Neural cell (in vitro differentiated cells): ENCODE results near the gene SMAGP. TPM values are rescaled to one million over a fixed set of nuclear protein-coding genes. Genes with fewer than 3 reads are reported as not detected.
"Not testable (repeated sequence)": the region's sequence is repeated elsewhere in the genome, so short reads cannot be mapped to it uniquely, and the experiment has no call there.

Experiments used
- H2AFZ ChIP-seq: fragments of 200-600, 300-800 bp; sonication (generic), shearing (Covaris generic); 2 replicates; pipeline ENCODE4 v1.6.0; 2014; ENCODE audit warnings: low read depth, mild to moderate bottlenecking, antibody characterized with exemption, low read length, moderate library complexity
- H3F3A ChIP-seq: fragments of 200-600 bp; shearing (Covaris generic); 2 replicates; pipeline ENCODE4 v1.6.1; 2016; ENCODE audit warnings: mild to moderate bottlenecking, moderate library complexity, mixed read lengths, antibody characterized with exemption, low read length; ENCODE audit not compliant: insufficient read depth, poor library complexity, severe bottlenecking
- H3K27ac ChIP-seq: fragments of 200-600, 300-800 bp; sonication (generic), shearing (Covaris generic); 2 replicates; pipeline ENCODE4 v1.5.1; 2014; ENCODE audit warnings: mild to moderate bottlenecking, low read length, moderate library complexity
- H3K27me3 ChIP-seq: fragments of 300-800, 200-600 bp; sonication (generic), shearing (Covaris generic); 2 replicates; pipeline ENCODE4 v1.6.0; 2014; ENCODE audit warnings: mild to moderate bottlenecking, low read depth, low read length, moderate library complexity; ENCODE audit not compliant: insufficient read depth
- H3K36me3 ChIP-seq: fragments of 300-800, 200-600 bp; sonication (generic), shearing (Covaris generic); 2 replicates; pipeline ENCODE4 v1.5.1; 2014; ENCODE audit warnings: mild to moderate bottlenecking, antibody characterized with exemption, low read length, moderate library complexity; ENCODE audit not compliant: insufficient read depth
- H3K4me2 ChIP-seq: fragments of 300-800, 200-600 bp; sonication (generic), shearing (Covaris generic); 2 replicates; pipeline ENCODE4 v1.6.0; 2014; ENCODE audit warnings: mild to moderate bottlenecking, low read length
- H3K4me3 ChIP-seq: fragments of 300-800, 200-600 bp; sonication (generic), shearing (Covaris generic); 2 replicates; pipeline ENCODE4 v1.5.1; 2014; ENCODE audit warnings: mild to moderate bottlenecking, low read length, moderate library complexity
- H3K79me2 ChIP-seq: fragments of 200-600 bp; shearing (Covaris generic); replicated peaks from 2 replicates; pipeline ENCODE4 v1.6.0; 2014; ENCODE audit warnings: mild to moderate bottlenecking, low read length, moderate library complexity; ENCODE audit not compliant: insufficient read depth
- H3K9ac ChIP-seq: fragments of 300-800, 200-600 bp; sonication (generic), shearing (Covaris generic); 2 replicates; pipeline ENCODE4 v1.6.1; 2016; ENCODE audit warnings: mild to moderate bottlenecking, low read length, mixed read lengths
- H3K9me2 ChIP-seq: fragments of 200-600 bp; shearing (Covaris generic); 2 replicates; pipeline ENCODE4 v1.6.1; 2016; ENCODE audit warnings: mild to moderate bottlenecking, low read length, mixed read lengths; ENCODE audit not compliant: insufficient read depth
- H3K9me3 ChIP-seq: fragments of 200-600, 300-800 bp; sonication (generic), shearing (Covaris generic); 2 replicates; pipeline ENCODE4 v1.6.1; 2016; ENCODE audit warnings: mild to moderate bottlenecking, mixed run types, low read length, moderate library complexity, mixed read lengths
- H4K20me1 ChIP-seq: fragments of 200-600 bp; shearing (Covaris generic); 2 replicates; pipeline ENCODE4 v1.6.1; 2016; ENCODE audit warnings: mild to moderate bottlenecking, mixed run types; ENCODE audit not compliant: insufficient read depth
- EP300 ChIP-seq: fragments of 450-650 bp; conservative IDR thresholded peaks from 2 replicates; pipeline ENCODE4 v1.6.1; 2014; ENCODE audit warnings: antibody characterized with exemption, mild to moderate bottlenecking, moderate library complexity; ENCODE audit not compliant: poor library complexity, severe bottlenecking
- EZH2 ChIP-seq: fragments of 200-600, 300-800 bp; shearing (Covaris generic), sonication (generic); IDR thresholded peaks from 2 replicates; pipeline ENCODE4 v1.6.1; 2014; ENCODE audit warnings: antibody characterized with exemption, low read length, borderline replicate concordance, mild to moderate bottlenecking; ENCODE audit not compliant: insufficient read depth, poor library complexity, severe bottlenecking
- MXI1 ChIP-seq: fragments of 450-650 bp; conservative IDR thresholded peaks from 2 replicates; pipeline ENCODE4 v1.6.1; 2014; ENCODE audit warnings: antibody characterized with exemption, mild to moderate bottlenecking; ENCODE audit not compliant: poor library complexity, severe bottlenecking
- POLR2AphosphoS5 ChIP-seq: IDR thresholded peaks from 2 replicates; pipeline ENCODE4 v1.6.1; 2012
- RAD21 ChIP-seq: fragments of 450-650 bp; conservative IDR thresholded peaks from 2 replicates; pipeline ENCODE4 v1.6.1; 2014; ENCODE audit warnings: antibody characterized with exemption, mild to moderate bottlenecking, moderate library complexity
- REST ChIP-seq: IDR thresholded peaks from 2 replicates; pipeline ENCODE4 v1.6.1; 2012; ENCODE audit warnings: borderline replicate concordance
- SMC3 ChIP-seq: fragments of 450-650 bp; conservative IDR thresholded peaks from 2 replicates; pipeline ENCODE4 v1.6.1; 2014; ENCODE audit warnings: antibody characterized with exemption, mild to moderate bottlenecking, moderate library complexity; ENCODE audit not compliant: poor library complexity
- TAF1 ChIP-seq: IDR thresholded peaks from 2 replicates; pipeline ENCODE4 v1.6.1; 2012; ENCODE audit warnings: low read depth
- polyA plus RNA-seq: library from polyadenylated mRNA; depleted of rRNA; stranded (reverse); fragments of >200 nt; gene quantifications from 2 replicates; pipeline ENCODE4 v1.2.3, GENCODE V29; 2014
- TF ChIP-seq, protein P1 (sequence below): fragments of 450-650 bp; IDR thresholded peaks from 2 replicates; pipeline ENCODE4 v1.5.1; 2014; ENCODE audit warnings: antibody characterized with exemption, mild to moderate bottlenecking, moderate library complexity; ENCODE audit not compliant: poor library complexity, severe bottlenecking

Gene SMAGP
- polyA plus RNA-seq, 1 donor from 2014 or later, result not detected

GRCh38 chr12:51293696-51294095 is 23.5 kb upstream of the SMAGP start:
- Histone ChIP-seq H4K20me1 (no peaks in the 10 kb centered on the region), H3K4me2 (no peak overlapping the region), H3K9me2 (no peaks in the 10 kb centered on the region), H3K27ac (no peak overlapping the region), H3K27me3 (no peaks in the 10 kb centered on the region), H3K9ac (no peak overlapping the region), H3K36me3 (no peaks in the 10 kb centered on the region), H3K9me3 (no peaks in the 10 kb centered on the region), H3K4me3 (no peak overlapping the region), H2AFZ (no peak overlapping the region), H3K79me2 (no peaks in the 10 kb centered on the region), H3F3A (no peaks in the 10 kb centered on the region)
- TF ChIP-seq MXI1 (no peak), EP300 (no peak), SMC3 (no peak), REST (no peak), TAF1 (no peak), EZH2 (no peak), RAD21 (no peak), POLR2AphosphoS5 (no peak)
- TF ChIP-seq, protein P1, sequence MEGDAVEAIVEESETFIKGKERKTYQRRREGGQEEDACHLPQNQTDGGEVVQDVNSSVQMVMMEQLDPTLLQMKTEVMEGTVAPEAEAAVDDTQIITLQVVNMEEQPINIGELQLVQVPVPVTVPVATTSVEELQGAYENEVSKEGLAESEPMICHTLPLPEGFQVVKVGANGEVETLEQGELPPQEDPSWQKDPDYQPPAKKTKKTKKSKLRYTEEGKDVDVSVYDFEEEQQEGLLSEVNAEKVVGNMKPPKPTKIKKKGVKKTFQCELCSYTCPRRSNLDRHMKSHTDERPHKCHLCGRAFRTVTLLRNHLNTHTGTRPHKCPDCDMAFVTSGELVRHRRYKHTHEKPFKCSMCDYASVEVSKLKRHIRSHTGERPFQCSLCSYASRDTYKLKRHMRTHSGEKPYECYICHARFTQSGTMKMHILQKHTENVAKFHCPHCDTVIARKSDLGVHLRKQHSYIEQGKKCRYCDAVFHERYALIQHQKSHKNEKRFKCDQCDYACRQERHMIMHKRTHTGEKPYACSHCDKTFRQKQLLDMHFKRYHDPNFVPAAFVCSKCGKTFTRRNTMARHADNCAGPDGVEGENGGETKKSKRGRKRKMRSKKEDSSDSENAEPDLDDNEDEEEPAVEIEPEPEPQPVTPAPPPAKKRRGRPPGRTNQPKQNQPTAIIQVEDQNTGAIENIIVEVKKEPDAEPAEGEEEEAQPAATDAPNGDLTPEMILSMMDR, result no peak

DNA sequence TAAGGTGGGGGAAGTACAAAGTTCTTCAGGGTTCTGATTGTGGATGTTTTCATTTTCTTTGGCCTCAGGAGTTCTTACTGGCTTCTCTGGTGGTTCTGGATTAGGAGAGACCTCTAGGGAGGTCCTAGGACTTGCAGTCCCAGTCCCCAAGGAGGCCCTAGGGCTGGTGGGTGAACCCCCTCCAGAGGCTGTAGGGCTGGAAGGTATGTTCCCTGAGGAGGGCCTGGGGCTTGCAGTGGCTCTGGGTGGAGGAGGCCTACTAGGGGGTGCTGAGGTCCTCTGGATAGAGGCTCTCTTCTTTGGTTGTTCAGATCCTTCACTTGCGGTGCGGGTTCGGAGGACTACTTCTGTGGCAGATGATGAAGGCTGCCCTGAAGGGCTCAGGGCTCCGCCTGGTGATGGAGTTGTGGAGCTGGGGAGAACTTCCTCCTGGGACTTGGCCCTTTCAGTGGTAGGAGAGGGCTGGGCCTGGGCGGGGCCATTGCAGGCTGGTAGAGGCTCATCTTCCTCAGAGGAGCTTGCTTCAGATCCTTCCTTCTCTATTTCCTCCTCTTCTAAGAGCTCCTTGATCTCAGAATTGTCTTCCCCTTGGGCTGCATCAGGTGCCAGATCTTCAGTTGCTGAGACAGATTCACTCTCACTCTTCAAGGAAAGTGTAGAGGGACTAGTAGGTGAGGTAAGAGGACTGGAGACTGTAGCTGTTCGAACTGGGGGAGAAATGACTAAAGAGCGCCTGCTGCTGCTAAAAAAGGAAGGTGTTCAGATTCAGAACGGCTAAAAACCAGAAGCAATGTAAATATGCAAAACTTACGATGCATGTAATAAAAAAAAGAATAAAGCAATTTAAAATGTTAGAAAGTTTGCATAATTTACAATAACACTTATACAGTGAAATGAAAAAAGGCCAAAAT is 21.6 kb upstream of the SMAGP start:
- H3K27me3 ChIP-seq, H3K4me3 ChIP-seq, H2AFZ ChIP-seq, H3K36me3 ChIP-seq, H4K20me1 ChIP-seq, H3K9ac ChIP-seq, H3K27ac ChIP-seq, H3K9me3 ChIP-seq, H3K9me2 ChIP-seq, H3K4me2 ChIP-seq, H3F3A ChIP-seq, H3K79me2 ChIP-seq: not testable (repeated sequence)
